ENCODE data around the gene RAB39B.
"Not testable (repeated sequence)": the region's sequence is repeated elsewhere in the genome, so short reads cannot be mapped to it uniquely, and the experiment has no call there.

Gene RAB39B, protein sequence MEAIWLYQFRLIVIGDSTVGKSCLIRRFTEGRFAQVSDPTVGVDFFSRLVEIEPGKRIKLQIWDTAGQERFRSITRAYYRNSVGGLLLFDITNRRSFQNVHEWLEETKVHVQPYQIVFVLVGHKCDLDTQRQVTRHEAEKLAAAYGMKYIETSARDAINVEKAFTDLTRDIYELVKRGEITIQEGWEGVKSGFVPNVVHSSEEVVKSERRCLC

DNA sequence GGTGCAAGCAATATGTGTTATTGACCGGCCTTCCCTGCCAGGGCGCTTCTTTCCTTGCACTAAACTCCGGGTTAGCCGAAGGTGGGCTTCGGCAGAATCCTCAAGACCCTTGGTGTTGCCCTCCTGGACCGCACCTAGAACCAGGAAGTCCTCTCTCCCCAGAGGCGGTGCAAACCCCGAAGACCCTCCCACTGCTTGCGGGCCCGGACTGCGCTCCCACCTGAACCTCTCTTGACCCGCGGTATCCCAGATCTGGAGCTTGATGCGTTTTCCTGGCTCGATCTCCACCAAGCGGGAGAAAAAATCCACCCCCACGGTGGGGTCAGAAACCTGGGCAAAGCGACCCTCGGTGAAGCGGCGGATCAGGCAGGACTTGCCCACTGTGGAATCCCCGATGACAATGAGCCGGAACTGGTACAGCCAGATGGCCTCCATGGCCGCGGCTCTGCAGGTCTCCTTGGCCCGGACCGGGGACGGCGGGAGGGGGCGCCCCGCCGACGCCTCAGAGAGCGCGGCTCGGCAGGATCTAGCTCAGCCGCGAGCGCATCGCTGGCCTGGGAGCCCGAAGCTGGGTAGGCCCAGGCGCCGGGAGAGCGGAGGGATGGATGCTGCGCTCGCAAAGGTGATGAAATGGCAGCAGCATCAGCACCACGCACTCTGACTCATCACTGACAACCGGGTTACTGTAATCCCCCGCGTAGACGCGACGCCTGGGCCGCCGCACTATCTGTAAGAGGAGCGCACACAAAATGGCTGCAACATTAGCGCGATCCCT, at the start of gene RAB39B:
Gene RAB39B (minus strand): TSS at position 638 of the 775 bp plus-strand sequence. CDS start 203 bp downstream, at position 435.
- in situ Hi-C loops (cut with MboI; ENCODE audit: low sequenced_read_pairs) = no loop called here

DNA sequence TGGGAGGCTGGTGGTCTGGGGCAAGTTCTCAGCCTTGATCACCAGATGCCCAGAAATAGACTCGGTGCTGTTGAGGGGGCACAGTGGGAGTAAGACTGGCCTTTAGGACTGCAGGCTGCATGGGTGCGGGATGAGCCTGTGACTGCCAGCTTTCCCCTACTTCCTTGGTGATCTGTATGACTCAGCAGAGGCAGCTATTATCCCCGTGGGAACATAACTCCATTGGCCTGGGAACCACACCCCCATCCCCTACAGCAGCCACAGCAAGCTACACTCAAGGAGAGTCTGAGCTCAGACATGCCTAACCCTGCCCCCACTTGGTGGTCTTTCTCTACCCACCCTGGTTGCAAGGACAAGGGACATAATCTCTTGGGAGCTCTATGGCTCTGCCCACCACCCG, 49.5 kb upstream of the RAB39B start:
- in situ Hi-C loops (cut with MboI; ENCODE audit: low sequenced_read_pairs) = no loop called here

DNA sequence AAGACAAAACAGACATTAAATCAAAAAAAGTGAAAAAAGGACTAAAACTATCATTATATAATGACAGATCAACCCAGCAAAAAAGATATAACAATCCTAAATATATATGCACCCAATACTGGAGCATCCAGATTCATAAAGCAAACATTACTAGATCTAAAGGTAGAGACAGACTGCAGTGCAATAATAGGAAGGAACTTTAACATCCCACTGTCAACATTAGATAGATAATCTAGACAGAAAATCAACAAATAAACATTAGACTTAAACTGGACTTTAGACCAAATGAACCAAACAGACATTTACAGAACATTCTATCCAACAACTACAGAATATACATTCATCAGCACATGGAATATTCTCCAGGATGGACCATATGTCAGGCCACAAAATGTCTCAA, 29.5 kb upstream of the RAB39B start:
- in situ Hi-C loops (cut with MboI; ENCODE audit: low sequenced_read_pairs) = no loop called here

DNA sequence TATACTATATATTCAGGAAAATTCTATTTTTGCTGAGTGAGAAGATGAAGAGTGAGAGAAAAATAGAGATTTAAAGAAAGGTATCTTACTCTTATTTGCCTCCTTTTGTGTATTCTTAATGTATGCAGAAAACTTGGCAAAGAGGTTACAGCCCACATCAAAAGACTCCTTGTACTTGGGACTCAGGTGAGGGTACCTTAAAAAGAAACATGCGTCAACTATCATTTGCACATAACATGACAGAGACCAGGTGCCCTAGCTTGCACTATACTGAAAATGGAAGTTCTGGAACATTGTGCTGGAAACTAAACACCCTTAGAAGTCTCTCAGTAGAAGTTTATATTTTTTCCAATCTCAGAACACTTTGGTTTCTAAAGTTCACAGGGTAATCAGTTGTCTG, 15.6 kb upstream of the RAB39B start:
- in situ Hi-C loops (cut with MboI; ENCODE audit: low sequenced_read_pairs) = no loop called here

DNA sequence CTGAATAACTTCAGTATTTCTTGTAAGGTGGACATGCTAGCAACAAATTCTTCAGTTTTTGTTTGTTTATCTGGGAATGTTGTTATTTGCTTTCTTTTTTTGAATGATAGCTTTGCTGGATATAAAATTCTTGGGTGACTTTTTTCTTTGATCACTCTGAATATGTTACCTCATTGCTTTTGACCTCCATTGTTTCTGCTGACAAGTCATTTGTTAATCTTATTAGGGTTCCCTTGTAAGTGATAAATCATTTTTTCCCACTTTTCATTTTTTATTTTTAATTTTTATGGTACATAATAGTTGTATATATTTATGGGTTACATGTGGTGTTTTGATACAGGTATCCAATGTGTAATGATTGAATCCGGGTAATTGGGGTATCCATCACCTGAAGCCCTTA, 6.7 kb upstream of the RAB39B start:
- in situ Hi-C loops (cut with MboI; ENCODE audit: low sequenced_read_pairs) = no loop called here

DNA sequence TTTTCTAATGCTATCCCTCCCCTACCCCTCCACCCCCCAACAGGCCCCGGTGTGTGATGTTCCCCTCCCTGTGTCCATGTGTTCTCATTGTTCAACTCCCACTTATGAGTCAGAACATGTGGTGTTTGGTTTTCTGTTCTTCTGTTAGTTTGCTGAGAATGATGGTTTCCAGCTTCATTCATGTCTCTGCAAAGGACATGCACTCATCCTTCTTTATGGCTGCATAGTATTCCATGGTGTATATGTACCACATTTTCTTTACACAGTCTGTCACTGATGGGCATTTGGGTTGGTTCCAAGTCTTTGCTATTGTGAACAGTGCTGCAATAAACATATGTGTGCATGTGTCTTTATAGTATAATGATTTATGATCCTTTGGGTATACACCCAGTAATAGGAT, 3.7 kb upstream of the RAB39B start:
- in situ Hi-C loops (cut with MboI; ENCODE audit: low sequenced_read_pairs) = not testable (repeated sequence)

DNA sequence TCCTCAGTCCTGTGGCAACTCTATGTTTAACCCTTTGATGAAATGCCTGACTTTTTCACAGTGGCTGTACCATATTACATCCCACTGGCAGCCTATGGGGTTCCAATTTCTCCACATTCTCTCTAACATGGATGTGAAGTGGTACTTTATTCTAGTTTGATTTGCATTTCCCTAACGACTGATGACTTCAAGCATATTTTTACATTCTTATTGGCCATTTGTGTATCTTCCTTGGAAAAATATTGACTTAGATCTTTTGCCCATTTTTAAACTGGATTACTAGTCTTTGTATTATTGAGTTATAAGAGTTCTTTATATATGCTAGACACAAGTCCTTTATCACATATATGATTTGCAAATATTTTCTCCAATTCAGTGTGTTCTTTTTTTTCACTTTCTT, 2.1 kb upstream of the RAB39B start:
- in situ Hi-C loops (cut with MboI; ENCODE audit: low sequenced_read_pairs) = no loop called here

DNA sequence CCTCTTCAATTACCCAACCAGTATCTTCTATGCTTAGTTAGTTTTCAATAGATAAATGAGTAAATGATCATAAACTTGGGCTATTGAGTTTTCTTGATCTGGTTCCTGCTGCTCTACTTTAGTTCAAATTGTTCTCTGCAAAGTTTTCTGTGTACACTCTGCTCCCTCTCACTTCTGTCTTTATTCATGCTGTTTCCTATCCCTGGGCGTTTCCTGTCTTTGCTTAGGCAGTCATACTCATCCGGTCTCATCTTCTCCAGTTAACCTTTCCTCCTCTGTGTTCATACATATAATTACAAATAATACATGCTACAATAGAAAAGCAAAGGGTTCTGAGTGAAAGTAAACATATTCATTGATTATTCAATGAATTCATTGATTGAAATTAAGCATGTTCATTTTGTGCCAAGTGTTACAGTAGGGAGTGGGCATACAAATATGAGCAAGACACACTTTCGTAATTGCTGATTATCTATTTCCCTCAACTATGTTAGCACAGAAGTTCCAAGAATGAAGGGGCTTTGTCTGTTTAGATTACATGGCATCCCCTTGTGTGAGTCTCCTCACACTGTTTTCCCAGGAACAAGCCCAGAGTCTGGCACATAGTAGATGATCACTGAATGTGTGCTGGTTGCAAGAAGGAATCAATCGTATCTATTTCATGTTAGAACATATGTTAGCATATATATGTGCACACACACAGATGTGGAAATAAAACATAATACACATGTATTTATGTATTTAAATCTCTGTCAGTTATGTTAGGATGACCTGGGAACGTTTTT, 1.1 kb downstream of the RAB39B start:
- in situ Hi-C loops (cut with MboI; ENCODE audit: low sequenced_read_pairs) = no loop called here

DNA sequence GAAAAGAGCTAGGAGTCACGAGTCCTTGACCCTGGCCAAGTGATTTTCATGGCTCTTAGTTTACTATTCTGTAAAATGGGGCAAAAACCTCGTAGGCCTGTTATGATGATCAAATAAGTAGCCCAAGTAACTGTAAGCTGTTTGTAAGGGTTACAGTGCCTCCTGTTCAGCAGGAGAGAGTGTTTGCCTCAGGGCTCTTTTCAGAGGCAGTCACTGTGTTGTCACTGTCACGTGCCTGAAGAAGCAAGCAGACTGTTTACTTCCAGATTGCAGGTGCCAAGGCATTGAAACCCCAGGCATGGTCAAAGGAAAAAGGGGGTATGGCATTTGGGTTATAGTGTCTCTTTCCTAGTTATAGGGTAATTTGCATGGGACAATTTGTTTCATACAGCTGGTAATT, 4.5 kb downstream of the RAB39B start:
- in situ Hi-C loops (cut with MboI; ENCODE audit: low sequenced_read_pairs) = no loop called here

DNA sequence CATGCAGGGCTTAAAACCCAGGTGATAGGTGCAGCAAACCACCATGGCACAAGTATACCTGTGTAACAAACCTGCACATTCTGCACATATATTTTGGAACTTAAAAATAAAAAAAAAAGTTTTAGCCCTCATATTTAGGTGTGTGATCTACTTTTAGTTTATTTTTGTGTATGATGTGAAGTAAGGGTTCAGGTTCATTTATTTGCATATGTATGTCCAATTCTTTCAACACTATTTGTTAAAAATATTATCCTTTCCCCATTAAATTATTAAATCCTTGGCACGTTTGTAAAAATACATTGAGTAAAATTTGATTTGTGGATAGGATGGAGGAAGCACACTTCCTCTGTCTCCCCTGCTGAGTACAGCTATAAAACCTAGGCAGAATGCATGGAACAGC, 12.9 kb downstream of the RAB39B start:
- in situ Hi-C loops (cut with MboI; ENCODE audit: low sequenced_read_pairs) = no loop called here

DNA sequence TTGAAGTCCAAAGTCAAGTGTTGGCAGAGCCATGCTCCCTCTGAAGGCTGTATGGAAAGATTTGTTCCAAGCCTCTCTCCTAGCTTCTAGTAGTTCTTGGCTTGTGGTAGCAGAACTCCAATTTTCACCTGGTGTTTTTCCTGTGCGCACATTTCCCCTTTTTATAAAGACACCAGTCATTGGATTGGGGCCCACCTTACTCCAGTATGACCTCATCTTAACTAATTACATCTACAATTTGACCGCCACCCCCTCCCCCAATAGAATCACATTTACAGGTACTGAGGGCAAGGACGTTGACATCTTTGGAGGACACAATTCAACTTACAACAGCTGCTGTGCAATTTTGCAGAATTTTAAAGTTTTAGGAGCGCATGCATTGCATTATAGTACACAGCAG, 16.8 kb downstream of the RAB39B start:
- in situ Hi-C loops (cut with MboI; ENCODE audit: low sequenced_read_pairs) = no loop called here

DNA sequence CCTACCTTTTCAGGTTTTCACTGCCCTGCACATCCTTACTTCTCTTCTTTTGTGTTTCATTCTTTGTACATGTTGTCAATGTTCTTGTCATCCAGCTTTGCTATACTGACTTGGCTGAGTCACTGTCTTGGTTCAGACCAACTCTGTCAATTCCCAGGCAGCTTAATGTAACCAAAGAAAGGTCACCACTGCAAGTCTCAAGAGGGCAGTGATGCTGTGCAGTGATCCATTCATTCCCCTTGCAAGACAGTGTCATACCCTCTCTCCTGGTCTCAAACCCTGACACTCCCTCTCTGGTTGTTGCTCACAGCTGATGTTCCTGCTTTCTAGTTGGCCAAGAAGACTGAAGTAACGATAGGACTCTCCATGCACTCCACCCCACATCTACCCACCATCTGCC, 17.5 kb downstream of the RAB39B start:
- in situ Hi-C loops (cut with MboI; ENCODE audit: low sequenced_read_pairs) = no loop called here

DNA sequence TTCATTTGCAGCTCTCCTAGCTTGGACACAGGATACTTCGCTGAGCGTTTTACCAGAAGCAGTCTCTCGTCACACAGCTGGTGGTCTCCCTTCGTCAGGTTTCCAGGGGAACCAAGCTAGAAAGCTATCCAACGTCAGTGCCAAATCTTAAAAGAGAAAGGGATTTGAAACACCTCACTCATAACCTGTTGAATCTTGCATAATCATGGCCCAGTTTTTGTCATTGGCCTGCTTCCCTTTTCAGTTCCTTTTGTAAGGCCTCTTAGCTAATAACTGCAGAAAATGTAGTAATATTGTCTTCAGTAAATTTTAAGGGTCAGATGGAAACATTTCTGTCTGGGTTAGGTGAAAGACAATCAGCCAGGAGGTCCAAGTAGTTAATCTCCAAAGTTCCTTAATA, 22.0 kb downstream of the RAB39B start:
- in situ Hi-C loops (cut with MboI; ENCODE audit: low sequenced_read_pairs) = no loop called here

DNA sequence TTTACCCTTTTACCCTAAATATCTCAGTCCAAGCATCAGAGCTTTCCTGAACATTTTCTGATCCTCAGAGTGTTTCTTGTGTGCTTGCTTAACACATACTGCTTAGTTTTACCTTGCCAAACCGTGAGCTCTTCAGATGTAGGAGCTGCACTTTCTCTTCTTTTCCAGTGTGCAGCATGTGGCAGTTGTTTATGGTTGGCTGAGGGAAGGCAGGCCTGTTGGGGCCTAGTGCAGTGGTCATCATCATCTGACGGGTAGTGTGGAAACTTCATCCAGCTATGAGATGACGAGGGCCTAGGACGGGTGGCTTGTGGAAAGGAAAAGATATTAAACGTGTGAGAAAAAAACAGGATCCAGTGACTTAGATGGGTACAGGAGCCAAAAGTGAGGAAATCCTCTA, 26.6 kb downstream of the RAB39B start:
- in situ Hi-C loops (cut with MboI; ENCODE audit: low sequenced_read_pairs) = no loop called here

DNA sequence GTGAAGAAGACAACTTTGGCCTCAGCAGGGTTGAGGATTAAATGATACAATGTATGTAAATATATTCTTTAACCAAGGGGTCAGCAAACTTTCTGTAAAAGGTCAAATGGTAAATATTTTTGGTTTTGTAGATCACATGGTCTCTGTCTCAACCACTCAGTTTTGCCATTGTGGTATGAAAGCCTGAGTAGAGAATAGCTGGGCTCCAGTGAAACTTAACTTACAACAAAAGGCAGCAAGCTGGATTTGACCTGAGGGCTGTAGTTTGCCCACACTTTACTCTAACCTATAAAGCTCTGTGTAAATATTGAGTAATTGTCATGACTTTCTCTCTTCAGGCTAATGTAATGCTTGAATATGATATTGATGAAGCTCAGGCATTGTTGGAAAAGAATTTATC, 28.4 kb downstream of the RAB39B start:
- in situ Hi-C loops (cut with MboI; ENCODE audit: low sequenced_read_pairs) = no loop called here

DNA sequence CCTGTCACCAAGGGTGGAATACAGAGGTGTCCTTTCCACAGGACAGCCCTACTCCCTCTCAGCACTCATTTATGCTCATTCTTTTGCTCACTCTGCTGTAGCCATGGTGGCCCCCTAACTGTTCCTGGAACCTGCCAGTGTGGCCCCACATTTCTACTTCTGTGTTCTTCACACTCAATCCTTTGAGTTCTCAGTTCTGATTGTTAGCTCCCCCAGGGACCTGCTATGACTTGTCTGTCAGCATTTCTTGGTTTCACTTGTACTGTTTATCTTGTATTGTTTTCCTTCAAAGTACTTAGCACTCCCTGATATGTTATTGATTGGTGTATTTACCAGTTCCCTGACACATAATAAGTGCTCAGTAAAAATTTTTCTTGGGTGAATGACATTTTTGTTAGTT, 33.1 kb downstream of the RAB39B start:
- in situ Hi-C loops (cut with MboI; ENCODE audit: low sequenced_read_pairs) = no loop called here

DNA sequence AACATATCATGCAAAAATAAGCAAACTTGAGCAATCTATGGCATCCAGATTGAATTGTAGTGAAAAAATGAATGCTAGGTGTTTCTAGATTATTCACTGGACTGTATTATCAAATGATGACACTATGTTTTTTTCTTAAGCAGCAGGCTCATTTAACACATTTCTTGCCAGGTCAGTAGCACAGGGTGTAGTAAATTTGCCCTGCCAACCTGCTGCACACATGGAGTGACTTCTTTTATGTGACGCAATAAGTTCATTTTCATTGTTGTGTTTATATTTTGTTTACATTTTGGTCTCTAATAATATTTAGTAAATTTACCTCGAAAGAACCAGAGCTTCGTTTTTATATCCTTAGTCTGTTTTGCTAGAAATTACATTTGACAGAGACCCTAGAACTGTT, 38.5 kb downstream of the RAB39B start:
- in situ Hi-C loops (cut with MboI; ENCODE audit: low sequenced_read_pairs) = no loop called here

DNA sequence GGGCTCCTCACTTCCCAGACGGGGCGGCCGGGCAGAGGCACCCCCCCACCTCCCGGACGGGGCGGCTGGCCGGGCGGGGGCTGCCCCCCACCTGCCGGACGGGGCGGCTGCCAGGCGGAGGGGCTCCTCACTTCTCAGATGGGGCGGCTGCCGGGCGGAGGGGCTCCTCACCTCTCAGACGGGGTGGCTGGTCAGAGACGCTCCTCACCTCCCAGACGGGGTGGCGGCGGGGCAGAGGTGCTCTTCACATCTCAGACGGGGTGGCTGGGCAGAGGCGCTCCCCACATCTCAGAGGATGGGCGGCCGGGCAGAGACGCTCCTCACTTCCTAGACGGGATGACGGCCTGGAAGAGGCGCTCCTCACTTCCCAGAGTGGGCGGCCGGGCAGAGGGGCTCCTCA, 40.5 kb downstream of the RAB39B start:
- in situ Hi-C loops (cut with MboI; ENCODE audit: low sequenced_read_pairs) = not testable (repeated sequence)

DNA sequence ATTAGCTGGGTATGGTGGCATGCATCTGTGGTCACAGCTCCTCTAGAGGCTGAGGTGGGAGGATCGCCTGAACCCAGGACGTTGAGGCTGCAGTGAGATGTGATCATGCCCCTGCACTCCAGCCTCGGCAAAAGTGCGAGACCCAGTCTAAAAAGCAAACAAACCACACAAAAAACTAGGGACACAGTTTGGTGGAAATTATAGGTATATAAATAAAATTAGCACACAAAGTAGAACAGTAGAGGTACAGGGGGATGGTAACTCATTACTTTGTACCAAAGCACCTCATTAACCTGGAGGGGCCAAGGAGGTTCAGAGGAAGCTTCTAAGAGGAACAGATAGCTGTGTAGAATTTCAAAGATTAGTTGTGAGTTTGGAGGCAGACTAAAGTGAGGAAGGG, 42.9 kb downstream of the RAB39B start:
- in situ Hi-C loops (cut with MboI; ENCODE audit: low sequenced_read_pairs) = no loop called here

DNA sequence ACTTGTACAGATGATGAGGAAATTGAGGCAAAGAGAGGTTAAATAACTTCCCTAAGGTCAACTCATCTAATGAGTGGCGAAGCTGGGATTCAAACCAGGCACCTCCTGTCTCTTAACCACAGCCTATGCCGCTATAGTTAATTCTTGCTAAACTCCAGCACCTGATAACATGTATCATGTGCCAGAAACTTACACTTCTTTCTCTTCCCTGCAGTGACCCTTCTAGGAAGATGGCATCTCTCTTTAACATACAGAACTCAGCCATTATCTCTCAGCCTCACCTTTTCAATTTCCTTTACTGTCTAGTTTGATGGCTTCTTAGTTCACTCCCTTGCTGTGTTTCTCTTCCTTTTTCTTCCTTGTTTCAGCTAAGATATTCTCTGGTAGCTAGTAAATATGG, 45.5 kb downstream of the RAB39B start:
- in situ Hi-C loops (cut with MboI; ENCODE audit: low sequenced_read_pairs) = no loop called here

DNA sequence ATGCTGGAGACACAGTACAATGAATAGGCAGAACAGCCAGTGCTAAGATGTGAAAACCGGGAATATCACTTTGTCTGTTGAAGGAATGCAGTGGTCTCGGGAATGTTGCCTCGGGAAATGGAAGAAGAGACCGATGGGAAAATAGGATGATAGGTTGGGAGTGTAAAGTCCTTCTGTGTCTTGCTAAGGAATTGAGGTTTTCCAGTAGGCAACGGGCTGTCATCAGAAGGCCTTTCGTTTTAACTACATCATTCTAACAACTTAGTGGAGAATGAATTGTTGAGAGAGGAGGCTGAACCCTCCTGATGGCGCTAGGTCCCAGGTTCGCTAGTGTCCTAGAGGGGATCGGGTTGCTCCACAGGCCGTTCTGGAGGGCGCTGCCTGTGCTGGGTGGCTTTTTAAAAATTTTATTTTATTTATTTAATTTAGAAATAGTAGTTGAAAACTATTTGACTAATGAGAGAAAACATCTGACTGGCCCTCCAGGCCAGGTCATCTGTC, 47.3 kb downstream of the RAB39B start:
- in situ Hi-C loops (cut with MboI; ENCODE audit: low sequenced_read_pairs) = no loop called here

All from HL-60/S4 (cell line).